Liver (tissue), 5 donors: ENCODE data around the gene TAS2R9. TPM values are rescaled to one million over a fixed set of nuclear protein-coding genes. Genes with fewer than 3 reads are reported as not detected.

ENCODE experiments used
- polyA plus RNA-seq, 2 donors: library from polyadenylated mRNA; stranded (reverse) in 1 of 2; unstranded in 1 of 2; fragments of 200-250 nt in 1 of 2; fragments of >200 nt in 1 of 2; fragmentation: Nextera tagmentation in 1 of 2; extraction: Ambion mirVana in 1 of 2; gene quantifications; one replicate each; pipeline versions ENCODE4 v1.2.1 to v1.2.3, GENCODE V29; 2013 to 2015
- small RNA-seq: library from RNA; depleted of rRNA; stranded (forward); fragments of <200 nt; gene quantifications from one replicate; pipeline ENCODE3, GENCODE V24; 2014
- total RNA-seq, 2 donors: library from RNA; depleted of rRNA; stranded (reverse); fragments of >200 nt; gene quantifications; one replicate each; pipeline ENCODE4 v1.2.3, GENCODE V29; 2014
- donor health status: healthy.
- donor health status: healthy.
- donor health status: healthy.

Gene TAS2R9
- total and polyA plus RNA-seq, 4 donors = 0.33 TPM; not detected in 3

Small RNA genes within 50 kb of the gene (small RNA-seq; reads per million reads assigned to genes)
- not detected for gene PRR4

Other genes starting within 250 kb of the TAS2R9 start
- gene MAGOHB, start 196.6 kb downstream of the TAS2R9 start, total RNA-seq = 1 to 10 TPM; 7.6 to 8.1 TPM
- gene MAGOHB, start 196.6 kb downstream of the TAS2R9 start, polyA plus RNA-seq = 10 to 100 TPM in 1 of 2 donors, 1 to 10 TPM in 1; 9.7 to 20.7 TPM
- gene STYK1, start 136.1 kb downstream of the TAS2R9 start, total RNA-seq = 1 to 10 TPM in 1 of 2 donors, under 1 TPM in 1; 0.08 to 1.3 TPM
- gene STYK1, start 136.1 kb downstream of the TAS2R9 start, polyA plus RNA-seq = under 1 TPM in 1 of 2 donors, not detected in 1; 0.03 TPM
- 100 to 1,000 TPM in 1 of 2 donors, 1 to 10 TPM in 1; 9.2 to 116 TPM for gene YBX3, start 86.8 kb downstream of the TAS2R9 start, total RNA-seq
- gene YBX3, start 86.8 kb downstream of the TAS2R9 start, polyA plus RNA-seq = 10 to 100 TPM in 1 of 2 donors, 1 to 10 TPM in 1; 6.8 to 22.3 TPM
- gene TAS2R7, start 7.5 kb downstream of the TAS2R9 start, total RNA-seq = under 1 TPM in 1 of 2 donors, not detected in 1; 0.42 TPM
- gene TAS2R7, start 7.5 kb downstream of the TAS2R9 start, polyA plus RNA-seq = not detected
- under 1 TPM in 1 of 2 donors, not detected in 1; 0.25 TPM for gene TAS2R8, start 2.9 kb downstream of the TAS2R9 start, total RNA-seq
- not detected for gene TAS2R8, start 2.9 kb downstream of the TAS2R9 start, polyA plus RNA-seq
- 1 to 10 TPM in 1 of 2 donors, under 1 TPM in 1; 0.14 to 3.0 TPM for gene TAS2R10, start 16.2 kb upstream of the TAS2R9 start, total RNA-seq
- gene TAS2R10, start 16.2 kb upstream of the TAS2R9 start, polyA plus RNA-seq = under 1 TPM in 1 of 2 donors, not detected in 1; 0.40 TPM
- 1 to 10 TPM in 1 of 2 donors, under 1 TPM in 1; 0.56 to 3.5 TPM for gene PRR4, start 39.3 kb upstream of the TAS2R9 start, total RNA-seq
- gene PRR4, start 39.3 kb upstream of the TAS2R9 start, polyA plus RNA-seq = 1 to 10 TPM in 1 of 2 donors, under 1 TPM in 1; 0.65 to 2.2 TPM
- gene PRH1, start 74.1 kb upstream of the TAS2R9 start, total RNA-seq = 10 to 100 TPM in 1 of 2 donors, 1 to 10 TPM in 1; 9.6 to 29.6 TPM
- gene PRH1, start 74.1 kb upstream of the TAS2R9 start, polyA plus RNA-seq = 10 to 100 TPM in 1 of 2 donors, 1 to 10 TPM in 1; 1.3 to 22.6 TPM
- 1 to 10 TPM in 1 of 2 donors, under 1 TPM in 1; 0.51 to 6.2 TPM for gene TAS2R13, start 99.4 kb upstream of the TAS2R9 start, total RNA-seq
- gene TAS2R13, start 99.4 kb upstream of the TAS2R9 start, polyA plus RNA-seq = under 1 TPM in 1 of 2 donors, not detected in 1; 0.10 TPM
- gene PRH2, start 119.1 kb upstream of the TAS2R9 start, total RNA-seq = under 1 TPM; 0.23 to 0.42 TPM
- gene PRH2, start 119.1 kb upstream of the TAS2R9 start, polyA plus RNA-seq = under 1 TPM in 1 of 2 donors, not detected in 1; 0.40 TPM
- gene TAS2R14, start 129.1 kb upstream of the TAS2R9 start, total RNA-seq = 1 to 10 TPM; 1.5 to 6.9 TPM
- 1 to 10 TPM in 1 of 2 donors, under 1 TPM in 1; 0.16 to 1.4 TPM for gene TAS2R14, start 129.1 kb upstream of the TAS2R9 start, polyA plus RNA-seq
- gene TAS2R50, start 176.7 kb upstream of the TAS2R9 start, total RNA-seq = 1 to 10 TPM in 1 of 2 donors, under 1 TPM in 1; 0.89 to 7.8 TPM
- not detected for gene TAS2R50, start 176.7 kb upstream of the TAS2R9 start, polyA plus RNA-seq
- 1 to 10 TPM; 1.4 to 5.9 TPM for gene TAS2R20, start 188.1 kb upstream of the TAS2R9 start, total RNA-seq
- under 1 TPM; 0.03 to 0.49 TPM for gene TAS2R20, start 188.1 kb upstream of the TAS2R9 start, polyA plus RNA-seq
- 10 to 100 TPM in 1 of 2 donors, 1 to 10 TPM in 1; 2.1 to 11.8 TPM for gene TAS2R19, start 212.5 kb upstream of the TAS2R9 start, total RNA-seq
- not detected for gene TAS2R19, start 212.5 kb upstream of the TAS2R9 start, polyA plus RNA-seq
- 1 to 10 TPM; 1.3 to 7.4 TPM for gene TAS2R31, start 221.2 kb upstream of the TAS2R9 start, total RNA-seq
- gene TAS2R31, start 221.2 kb upstream of the TAS2R9 start, polyA plus RNA-seq = under 1 TPM in 1 of 2 donors, not detected in 1; 0.99 TPM